ENCODE results near the gene ARPC1B. TPM values are rescaled to one million over a fixed set of nuclear protein-coding genes. Genes with fewer than 3 reads are reported as not detected.

Gene ARPC1B
- total and polyA plus RNA-seq, 9 of the 15 experiments (the other 6 are each of a cell fraction or from before 2014, with no cell fraction given) = 6.7 to 357 (median 211) TPM

GRCh38 chr7:99325592-99326407 lies 48.7 kb upstream of the ARPC1B start, which contains the start of gene ARPC1A (continued):
- TF ChIP-seq, protein P1, sequence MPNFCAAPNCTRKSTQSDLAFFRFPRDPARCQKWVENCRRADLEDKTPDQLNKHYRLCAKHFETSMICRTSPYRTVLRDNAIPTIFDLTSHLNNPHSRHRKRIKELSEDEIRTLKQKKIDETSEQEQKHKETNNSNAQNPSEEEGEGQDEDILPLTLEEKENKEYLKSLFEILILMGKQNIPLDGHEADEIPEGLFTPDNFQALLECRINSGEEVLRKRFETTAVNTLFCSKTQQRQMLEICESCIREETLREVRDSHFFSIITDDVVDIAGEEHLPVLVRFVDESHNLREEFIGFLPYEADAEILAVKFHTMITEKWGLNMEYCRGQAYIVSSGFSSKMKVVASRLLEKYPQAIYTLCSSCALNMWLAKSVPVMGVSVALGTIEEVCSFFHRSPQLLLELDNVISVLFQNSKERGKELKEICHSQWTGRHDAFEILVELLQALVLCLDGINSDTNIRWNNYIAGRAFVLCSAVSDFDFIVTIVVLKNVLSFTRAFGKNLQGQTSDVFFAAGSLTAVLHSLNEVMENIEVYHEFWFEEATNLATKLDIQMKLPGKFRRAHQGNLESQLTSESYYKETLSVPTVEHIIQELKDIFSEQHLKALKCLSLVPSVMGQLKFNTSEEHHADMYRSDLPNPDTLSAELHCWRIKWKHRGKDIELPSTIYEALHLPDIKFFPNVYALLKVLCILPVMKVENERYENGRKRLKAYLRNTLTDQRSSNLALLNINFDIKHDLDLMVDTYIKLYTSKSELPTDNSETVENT (CRISPR knock-in tag; IDR thresholded peaks at IDR 0.05) = peak; percentile 79
- TF ChIP-seq NFIC (IDR thresholded peaks at IDR 0.05) (0 out of 2 replicates have a peak, but pooled peaks have one; percentile 20), KLF13 (tag; IDR thresholded peaks at IDR 0.05; ENCODE audit: borderline replicate concordance, low read depth) (no peak; the same call in 1 of the 2 replicates), FOXO4 (CRISPR knock-in tag; IDR thresholded peaks at IDR 0.05) (0 out of 2 replicates have a peak, but pooled peaks have one; percentile 69), BRD9 (IDR thresholded peaks at IDR 0.05; ENCODE audit: low read depth, partially characterized antibody) (no peak), SMARCA5 (IDR thresholded peaks at IDR 0.05) (no peak), RBM15 (IDR thresholded peaks at IDR 0.05; ENCODE audit: insufficient read depth, low read length) (no peak), ETV6 (IDR thresholded peaks at IDR 0.05; ENCODE audit: borderline replicate concordance in 1 of 2, low read depth in 2 of 2, low read length in 1 of 2) (no peak; a peak in 1 of 4 replicates), ETV6 (CRISPR knock-in tag; IDR thresholded peaks at IDR 0.05; ENCODE audit: borderline replicate concordance) (no peak), ETV5 (CRISPR knock-in tag; IDR thresholded peaks at IDR 0.05; ENCODE audit: low read depth) (peak; percentile 49; the same call in 1 of the 2 replicates), ZNF140 (CRISPR knock-in tag; IDR thresholded peaks at IDR 0.05) (no peak), CBFB (CRISPR knock-in tag; IDR thresholded peaks at IDR 0.05) (no peak), ZBED1 (IDR thresholded peaks at IDR 0.05) (no peak; the same call in 1 of the 2 replicates), ZNF431 (CRISPR knock-in tag; IDR thresholded peaks at IDR 0.05) (no peak)
- TF ChIP-seq, protein P2, sequence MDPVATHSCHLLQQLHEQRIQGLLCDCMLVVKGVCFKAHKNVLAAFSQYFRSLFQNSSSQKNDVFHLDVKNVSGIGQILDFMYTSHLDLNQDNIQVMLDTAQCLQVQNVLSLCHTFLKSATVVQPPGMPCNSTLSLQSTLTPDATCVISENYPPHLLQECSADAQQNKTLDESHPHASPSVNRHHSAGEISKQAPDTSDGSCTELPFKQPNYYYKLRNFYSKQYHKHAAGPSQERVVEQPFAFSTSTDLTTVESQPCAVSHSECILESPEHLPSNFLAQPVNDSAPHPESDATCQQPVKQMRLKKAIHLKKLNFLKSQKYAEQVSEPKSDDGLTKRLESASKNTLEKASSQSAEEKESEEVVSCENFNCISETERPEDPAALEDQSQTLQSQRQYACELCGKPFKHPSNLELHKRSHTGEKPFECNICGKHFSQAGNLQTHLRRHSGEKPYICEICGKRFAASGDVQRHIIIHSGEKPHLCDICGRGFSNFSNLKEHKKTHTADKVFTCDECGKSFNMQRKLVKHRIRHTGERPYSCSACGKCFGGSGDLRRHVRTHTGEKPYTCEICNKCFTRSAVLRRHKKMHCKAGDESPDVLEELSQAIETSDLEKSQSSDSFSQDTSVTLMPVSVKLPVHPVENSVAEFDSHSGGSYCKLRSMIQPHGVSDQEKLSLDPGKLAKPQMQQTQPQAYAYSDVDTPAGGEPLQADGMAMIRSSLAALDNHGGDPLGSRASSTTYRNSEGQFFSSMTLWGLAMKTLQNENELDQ (CRISPR knock-in tag; IDR thresholded peaks at IDR 0.05; ENCODE audit: borderline replicate concordance) = no peak
- TF ChIP-seq, protein P3, sequence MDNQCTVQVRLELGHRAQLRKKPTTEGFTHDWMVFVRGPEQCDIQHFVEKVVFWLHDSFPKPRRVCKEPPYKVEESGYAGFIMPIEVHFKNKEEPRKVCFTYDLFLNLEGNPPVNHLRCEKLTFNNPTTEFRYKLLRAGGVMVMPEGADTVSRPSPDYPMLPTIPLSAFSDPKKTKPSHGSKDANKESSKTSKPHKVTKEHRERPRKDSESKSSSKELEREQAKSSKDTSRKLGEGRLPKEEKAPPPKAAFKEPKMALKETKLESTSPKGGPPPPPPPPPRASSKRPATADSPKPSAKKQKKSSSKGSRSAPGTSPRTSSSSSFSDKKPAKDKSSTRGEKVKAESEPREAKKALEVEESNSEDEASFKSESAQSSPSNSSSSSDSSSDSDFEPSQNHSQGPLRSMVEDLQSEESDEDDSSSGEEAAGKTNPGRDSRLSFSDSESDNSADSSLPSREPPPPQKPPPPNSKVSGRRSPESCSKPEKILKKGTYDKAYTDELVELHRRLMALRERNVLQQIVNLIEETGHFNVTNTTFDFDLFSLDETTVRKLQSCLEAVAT (IDR thresholded peaks at IDR 0.05) = peak in 1 of 2 experiments; percentile 62; a peak in 1 of 4 replicates

Measured in K562 (cell line).